Measurements from ENCODE around the gene NRL. TPM values are rescaled to one million over a fixed set of nuclear protein-coding genes. Genes with fewer than 3 reads are reported as not detected.

The NRL gene
- total RNA-seq, 1 experiment from 2014 or later: 2.5 TPM

- Histone ChIP-seq H3K79me2 (ENCODE audit: insufficient read depth, low read length) (no peaks in the 10 kb centered on the region), H3K4ac (ENCODE audit: low read depth, low read length) (no peak overlapping the region), H3K27me3 (ENCODE audit: insufficient read depth, low read length) (no peaks in the 10 kb centered on the region)
These were observed 60.5 kb downstream of the NRL start for GRCh38 chr14:24054324-24054641.

More at GRCh38 chr14:24054324-24054641, 60.5 kb downstream of the NRL start:
- H3K27ac Mint-ChIP-seq: no peak overlapping the region
- TF ChIP-seq, protein P1, sequence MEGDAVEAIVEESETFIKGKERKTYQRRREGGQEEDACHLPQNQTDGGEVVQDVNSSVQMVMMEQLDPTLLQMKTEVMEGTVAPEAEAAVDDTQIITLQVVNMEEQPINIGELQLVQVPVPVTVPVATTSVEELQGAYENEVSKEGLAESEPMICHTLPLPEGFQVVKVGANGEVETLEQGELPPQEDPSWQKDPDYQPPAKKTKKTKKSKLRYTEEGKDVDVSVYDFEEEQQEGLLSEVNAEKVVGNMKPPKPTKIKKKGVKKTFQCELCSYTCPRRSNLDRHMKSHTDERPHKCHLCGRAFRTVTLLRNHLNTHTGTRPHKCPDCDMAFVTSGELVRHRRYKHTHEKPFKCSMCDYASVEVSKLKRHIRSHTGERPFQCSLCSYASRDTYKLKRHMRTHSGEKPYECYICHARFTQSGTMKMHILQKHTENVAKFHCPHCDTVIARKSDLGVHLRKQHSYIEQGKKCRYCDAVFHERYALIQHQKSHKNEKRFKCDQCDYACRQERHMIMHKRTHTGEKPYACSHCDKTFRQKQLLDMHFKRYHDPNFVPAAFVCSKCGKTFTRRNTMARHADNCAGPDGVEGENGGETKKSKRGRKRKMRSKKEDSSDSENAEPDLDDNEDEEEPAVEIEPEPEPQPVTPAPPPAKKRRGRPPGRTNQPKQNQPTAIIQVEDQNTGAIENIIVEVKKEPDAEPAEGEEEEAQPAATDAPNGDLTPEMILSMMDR (conservative IDR thresholded peaks at IDR 0.05): no peak
- no peaks in the 10 kb centered on the region for H3K4me1 ChIP-seq (ENCODE audit: insufficient read depth, low read length)
- H3K4me1 Mint-ChIP-seq: peaks cover 18 to 28% of the 10 kb centered on the region in 2 experiments
- H2BK20ac ChIP-seq (ENCODE audit: low read depth, low read length, poor library complexity, severe bottlenecking): no peak overlapping the region
- no peak overlapping the region for H2BK15ac ChIP-seq (ENCODE audit: low read depth, low read length)
- no peak overlapping the region for H4K5ac ChIP-seq (ENCODE audit: insufficient read length, low read depth, low read length)
- H3T11ph ChIP-seq (ENCODE audit: low read length): no peak overlapping the region
- H2AFZ ChIP-seq (ENCODE audit: low read length): no peak overlapping the region
- H3K18ac ChIP-seq (ENCODE audit: insufficient read length, low read depth, low read length): no peak overlapping the region
- H3K27ac ChIP-seq (ENCODE audit: insufficient read length, low read depth, low read length): no peak overlapping the region
- H4K8ac ChIP-seq (replicated peaks; ENCODE audit: insufficient read length, low read depth, low read length): no peak overlapping the region
- no CpG with 5 or more reads among the region's 6 CpGs for WGBS (ENCODE audit: extremely low coverage, insufficient read length, low lambda C conversion rate)
- H3K9me3 ChIP-seq (ENCODE audit: control insufficient read depth, low read depth, low read length): no peaks in the 10 kb centered on the region
- H3K9me3 Mint-ChIP-seq: no peaks in the 10 kb centered on the region; a peak in 1 of 5 replicates
- no peak overlapping the region for H3K23ac ChIP-seq (ENCODE audit: insufficient read length, low read depth, low read length)
- peaks cover 5% of the 10 kb centered on the region for H3K27me3 Mint-ChIP-seq (ENCODE audit: low read depth)
- no peak overlapping the region for H3K4me3 Mint-ChIP-seq
- no peak overlapping the region for H2BK5ac ChIP-seq (ENCODE audit: insufficient read length, low read length)
- no peak overlapping the region for H3K56ac ChIP-seq (ENCODE audit: insufficient read length, low read depth, low read length)
- peaks cover 8% of the 10 kb centered on the region for H3K23me2 ChIP-seq (ENCODE audit: insufficient read length, low read depth, low read length, poor library complexity, severe bottlenecking)
- H3K79me1 ChIP-seq (ENCODE audit: insufficient read depth, low read depth, low read length, poor library complexity, severe bottlenecking): no peaks in the 10 kb centered on the region
- no peak overlapping the region for H4K91ac ChIP-seq (ENCODE audit: insufficient read length, low read depth, low read length)
- H4K20me1 ChIP-seq (ENCODE audit: control insufficient read depth, insufficient read depth, insufficient read length): peaks cover 2% of the 10 kb centered on the region
- no peak overlapping the region for H2BK120ac ChIP-seq (ENCODE audit: low read depth, low read length, poor library complexity, severe bottlenecking)
- no peak overlapping the region for H3K4me2 ChIP-seq (ENCODE audit: insufficient read depth, insufficient read length, low read length)
- peaks cover 0 to 6% (median 3%) of the 10 kb centered on the region in 3 experiments; a peak in 5 of 7 replicates for H3K36me3 Mint-ChIP-seq (ENCODE audit: insufficient read depth in 1 of 3, low read depth in 3 of 3)
- H2BK12ac ChIP-seq (ENCODE audit: insufficient read length, low read depth, low read length): no peak overlapping the region
- no peak overlapping the region for H2AK5ac ChIP-seq (ENCODE audit: insufficient read length, low read length)
- H3K9ac ChIP-seq (ENCODE audit: extremely low read depth, insufficient read length, low read length): no peak overlapping the region
- no peak overlapping the region for H3K14ac ChIP-seq (ENCODE audit: insufficient read depth, low read length)
- DNase-seq: no peak

Data from H9 (cell line).